ENCODE results near the gene PIK3IP1.
"Not testable (repeated sequence)": the region's sequence is repeated elsewhere in the genome, so short reads cannot be mapped to it uniquely, and the experiment has no call there.

PIK3IP1 gene

GRCh38 chr22:31292236-31292989 lies at the start of gene PIK3IP1:
TSS of gene PIK3IP1 (minus strand) at chr22:31292488. CDS start at chr22:31292344, 144 bp downstream.
- in situ Hi-C loops (cut with MboI; ENCODE audit: low sequenced_read_pairs), result no loop called here

GRCh38 chr22:31341386-31342088 lies 49.2 kb upstream of the PIK3IP1 start:
- in situ Hi-C loops (cut with MboI; ENCODE audit: low sequenced_read_pairs), result no loop called here

- in situ Hi-C loops (cut with MboI; ENCODE audit: low sequenced_read_pairs), result no loop called here
Measured at GRCh38 chr22:31340765-31341247, 48.5 kb upstream of the PIK3IP1 start.

GRCh38 chr22:31340360-31340759 lies 48.1 kb upstream of the PIK3IP1 start:
- in situ Hi-C loops (cut with MboI; ENCODE audit: low sequenced_read_pairs), result no loop called here

GRCh38 chr22:31339148-31339832 lies 47.0 kb upstream of the PIK3IP1 start:
- in situ Hi-C loops (cut with MboI; ENCODE audit: low sequenced_read_pairs), result no loop called here

- in situ Hi-C loops (cut with MboI; ENCODE audit: low sequenced_read_pairs), result no loop called here
Measured at GRCh38 chr22:31337178-31337577, 44.9 kb upstream of the PIK3IP1 start.

GRCh38 chr22:31334329-31334728 lies 42.0 kb upstream of the PIK3IP1 start:
- in situ Hi-C loops (cut with MboI; ENCODE audit: low sequenced_read_pairs), result no loop called here

- in situ Hi-C loops (cut with MboI; ENCODE audit: low sequenced_read_pairs), result no loop called here
Measured at GRCh38 chr22:31333641-31334040, 41.4 kb upstream of the PIK3IP1 start.

GRCh38 chr22:31332886-31333285 lies 40.6 kb upstream of the PIK3IP1 start:
- in situ Hi-C loops (cut with MboI; ENCODE audit: low sequenced_read_pairs), result no loop called here

- in situ Hi-C loops (cut with MboI; ENCODE audit: low sequenced_read_pairs), result no loop called here
Measured at GRCh38 chr22:31332010-31332409, 39.7 kb upstream of the PIK3IP1 start.

GRCh38 chr22:31329453-31330215 lies 37.3 kb upstream of the PIK3IP1 start:
- in situ Hi-C loops (cut with MboI; ENCODE audit: low sequenced_read_pairs), result no loop called here

- in situ Hi-C loops (cut with MboI; ENCODE audit: low sequenced_read_pairs), result no loop called here
Measured at GRCh38 chr22:31329029-31329428, 36.7 kb upstream of the PIK3IP1 start.

- in situ Hi-C loops (cut with MboI; ENCODE audit: low sequenced_read_pairs), result no loop called here
Measured at GRCh38 chr22:31328544-31328960, 36.3 kb upstream of the PIK3IP1 start.

GRCh38 chr22:31327806-31328543 lies 35.7 kb upstream of the PIK3IP1 start:
- in situ Hi-C loops (cut with MboI; ENCODE audit: low sequenced_read_pairs), result no loop called here

- in situ Hi-C loops (cut with MboI; ENCODE audit: low sequenced_read_pairs), result no loop called here
Measured at GRCh38 chr22:31326877-31327276, 34.6 kb upstream of the PIK3IP1 start.

GRCh38 chr22:31323578-31324550 lies 31.6 kb upstream of the PIK3IP1 start:
- in situ Hi-C loops (cut with MboI; ENCODE audit: low sequenced_read_pairs), result no loop called here

- in situ Hi-C loops (cut with MboI; ENCODE audit: low sequenced_read_pairs), result no loop called here
Measured at GRCh38 chr22:31321421-31321820, 29.1 kb upstream of the PIK3IP1 start.

GRCh38 chr22:31314220-31314619 lies 21.9 kb upstream of the PIK3IP1 start:
- in situ Hi-C loops (cut with MboI; ENCODE audit: low sequenced_read_pairs), result not testable (repeated sequence)

Data from HL-60/S4 treated with retinoic acid at 250 ng/mL for 4 days and 3 days (cell line).